A549 (cell line): ENCODE results near the gene CDX2.

Experiments used
- CEBPB ChIP-seq, 2 experiments: fragments of >200 bp in 1 of 2; sonication (Bioruptor Twin) in 1 of 2; formaldehyde crosslinking in 1 of 2; IDR thresholded peaks; 2 replicates each; pipeline ENCODE4 v1.6.1; 2012 to 2016
- EHF ChIP-seq: fragments of 250-450 bp; sonication (Bioruptor Pico); IDR thresholded peaks from 2 replicates; pipeline ENCODE4 v1.5.0; 2020; ENCODE audit warnings: mild to moderate bottlenecking
- EP300 ChIP-seq, 2 experiments: fragments of >200 bp; sonication (Bioruptor Twin); formaldehyde crosslinking; IDR thresholded peaks; 2 replicates in 1 of 2; 3 replicates in 1 of 2; pipeline ENCODE4 v1.6.1; 2016 to 2017
- HOXA7 ChIP-seq: fragments of 250-450 bp; sonication (Bioruptor Pico); IDR thresholded peaks from 2 replicates; pipeline ENCODE4 v1.5.0; 2020; ENCODE audit warnings: mild to moderate bottlenecking, moderate library complexity
- KDM1A ChIP-seq: fragments of 200-600 bp; sonication (generic); IDR thresholded peaks from 2 replicates; pipeline ENCODE4 v1.6.1; 2016; ENCODE audit warnings: low read depth, mild to moderate bottlenecking
- NR3C1 ChIP-seq: fragments of >200 bp; sonication (Bioruptor Twin); formaldehyde crosslinking; IDR thresholded peaks from 3 replicates; pipeline ENCODE4 v1.6.1; 2017
- POLR2A ChIP-seq: IDR thresholded peaks from 2 replicates; pipeline ENCODE4 v1.6.1; 2012; ENCODE audit warnings: mild to moderate bottlenecking, low read length
- TF ChIP-seq, protein P1 (sequence below): fragments of >200 bp; sonication (Bioruptor Twin); formaldehyde crosslinking; IDR thresholded peaks from 3 replicates; pipeline ENCODE4 v1.5.1; 2016
- TF ChIP-seq, protein P2 (sequence below): fragments of 450-650 bp; IDR thresholded peaks from 2 replicates; pipeline ENCODE4 v1.6.1; 2014; ENCODE audit warnings: antibody characterized with exemption
- TF ChIP-seq, protein P3 (sequence below): IDR thresholded peaks from 2 replicates; pipeline ENCODE4 v1.6.1; 2012

DNA sequence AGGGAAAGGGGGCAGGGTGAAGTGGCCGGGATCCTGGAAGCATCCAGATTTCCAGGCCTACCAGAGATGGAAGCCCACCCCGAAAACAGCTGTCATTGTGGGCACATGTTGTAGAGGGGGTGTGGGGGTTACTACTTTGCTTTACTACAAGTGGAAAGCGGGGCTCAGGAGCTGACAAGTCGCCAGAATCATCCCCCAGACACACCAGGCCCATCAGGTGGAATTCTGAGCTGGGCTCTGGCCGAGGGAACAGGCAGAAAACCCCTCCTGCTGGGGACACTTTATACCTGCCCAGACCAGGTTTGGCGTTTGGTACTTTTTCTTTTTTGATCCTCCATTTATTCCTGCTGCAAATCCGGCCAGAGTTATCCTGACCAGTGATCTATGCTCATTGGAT lies 3.8 kb downstream of the CDX2 start:
- TF ChIP-seq, protein P1, sequence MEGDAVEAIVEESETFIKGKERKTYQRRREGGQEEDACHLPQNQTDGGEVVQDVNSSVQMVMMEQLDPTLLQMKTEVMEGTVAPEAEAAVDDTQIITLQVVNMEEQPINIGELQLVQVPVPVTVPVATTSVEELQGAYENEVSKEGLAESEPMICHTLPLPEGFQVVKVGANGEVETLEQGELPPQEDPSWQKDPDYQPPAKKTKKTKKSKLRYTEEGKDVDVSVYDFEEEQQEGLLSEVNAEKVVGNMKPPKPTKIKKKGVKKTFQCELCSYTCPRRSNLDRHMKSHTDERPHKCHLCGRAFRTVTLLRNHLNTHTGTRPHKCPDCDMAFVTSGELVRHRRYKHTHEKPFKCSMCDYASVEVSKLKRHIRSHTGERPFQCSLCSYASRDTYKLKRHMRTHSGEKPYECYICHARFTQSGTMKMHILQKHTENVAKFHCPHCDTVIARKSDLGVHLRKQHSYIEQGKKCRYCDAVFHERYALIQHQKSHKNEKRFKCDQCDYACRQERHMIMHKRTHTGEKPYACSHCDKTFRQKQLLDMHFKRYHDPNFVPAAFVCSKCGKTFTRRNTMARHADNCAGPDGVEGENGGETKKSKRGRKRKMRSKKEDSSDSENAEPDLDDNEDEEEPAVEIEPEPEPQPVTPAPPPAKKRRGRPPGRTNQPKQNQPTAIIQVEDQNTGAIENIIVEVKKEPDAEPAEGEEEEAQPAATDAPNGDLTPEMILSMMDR: no peak
- TF ChIP-seq, protein P2, sequence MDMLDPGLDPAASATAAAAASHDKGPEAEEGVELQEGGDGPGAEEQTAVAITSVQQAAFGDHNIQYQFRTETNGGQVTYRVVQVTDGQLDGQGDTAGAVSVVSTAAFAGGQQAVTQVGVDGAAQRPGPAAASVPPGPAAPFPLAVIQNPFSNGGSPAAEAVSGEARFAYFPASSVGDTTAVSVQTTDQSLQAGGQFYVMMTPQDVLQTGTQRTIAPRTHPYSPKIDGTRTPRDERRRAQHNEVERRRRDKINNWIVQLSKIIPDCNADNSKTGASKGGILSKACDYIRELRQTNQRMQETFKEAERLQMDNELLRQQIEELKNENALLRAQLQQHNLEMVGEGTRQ: no peak
- TF ChIP-seq CEBPB (IDR thresholded peaks at IDR 0.05) (no peak), EP300 (IDR thresholded peaks at IDR 0.05) (no peak), NR3C1 (no peak), KDM1A (no peak), POLR2A (no peak), HOXA7 (CRISPR knock-in tag) (no peak), EHF (CRISPR knock-in tag) (no peak)
- TF ChIP-seq, protein P3, sequence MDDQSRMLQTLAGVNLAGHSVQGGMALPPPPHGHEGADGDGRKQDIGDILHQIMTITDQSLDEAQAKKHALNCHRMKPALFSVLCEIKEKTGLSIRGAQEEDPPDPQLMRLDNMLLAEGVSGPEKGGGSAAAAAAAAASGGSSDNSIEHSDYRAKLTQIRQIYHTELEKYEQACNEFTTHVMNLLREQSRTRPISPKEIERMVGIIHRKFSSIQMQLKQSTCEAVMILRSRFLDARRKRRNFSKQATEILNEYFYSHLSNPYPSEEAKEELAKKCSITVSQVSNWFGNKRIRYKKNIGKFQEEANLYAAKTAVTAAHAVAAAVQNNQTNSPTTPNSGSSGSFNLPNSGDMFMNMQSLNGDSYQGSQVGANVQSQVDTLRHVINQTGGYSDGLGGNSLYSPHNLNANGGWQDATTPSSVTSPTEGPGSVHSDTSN: no peak
